OCI-LY1 (cell line): ENCODE data around the gene ARL2BP.

Experiments
- H2AFZ ChIP-seq: fragments of 200-600 bp; sonication (generic), shearing (Covaris generic); 2 replicates; pipeline ENCODE4 v1.6.0; 2014; ENCODE audit warnings: antibody characterized with exemption, mild to moderate bottlenecking, low read length
- H3F3A ChIP-seq: fragments of 200-600 bp; sonication (generic), shearing (Covaris generic); 2 replicates; pipeline ENCODE4 v1.6.0; 2014; ENCODE audit warnings: mild to moderate bottlenecking, antibody characterized with exemption, low read length, moderate library complexity; ENCODE audit not compliant: insufficient read depth
- H3K27ac ChIP-seq: fragments of 200-600 bp; sonication (generic); 2 replicates; pipeline ENCODE4 v1.5.1; 2014; ENCODE audit warnings: low read length, mixed run types, mild to moderate bottlenecking, low read depth; ENCODE audit not compliant: poor library complexity, severe bottlenecking
- H3K27me3 ChIP-seq: fragments of 200-600 bp; sonication (generic); 2 replicates; pipeline ENCODE4 v1.6.0; 2014; ENCODE audit warnings: antibody characterized with exemption, mild to moderate bottlenecking, low read length, moderate library complexity; ENCODE audit not compliant: insufficient read depth
- H3K36me3 ChIP-seq: fragments of 200-600 bp; sonication (generic); 2 replicates; pipeline ENCODE4 v1.6.1; 2014; ENCODE audit warnings: mild to moderate bottlenecking, antibody characterized with exemption, low read length, moderate library complexity, mixed read lengths; ENCODE audit not compliant: insufficient read depth
- H3K4me1 ChIP-seq: fragments of 200-600 bp; sonication (generic); 2 replicates; pipeline ENCODE4 v1.5.1; 2014; ENCODE audit warnings: mild to moderate bottlenecking, low read length, moderate library complexity; ENCODE audit not compliant: insufficient read depth, severe bottlenecking
- H3K4me2 ChIP-seq: fragments of 200-600 bp; sonication (generic), shearing (Covaris generic); 2 replicates; pipeline ENCODE4 v1.6.1; 2014; ENCODE audit warnings: low read length
- H3K4me3 ChIP-seq: fragments of 200-600 bp; sonication (generic); 2 replicates; pipeline ENCODE4 v1.5.1; 2014; ENCODE audit warnings: low read length, low read depth, mild to moderate bottlenecking, mixed read lengths; ENCODE audit not compliant: poor library complexity, severe bottlenecking
- H3K79me2 ChIP-seq: fragments of 200-600 bp; shearing (Covaris generic); 2 replicates; pipeline ENCODE4 v1.6.1; 2016; ENCODE audit warnings: mixed run types, low read length, mixed read lengths; ENCODE audit not compliant: insufficient read depth
- H3K9ac ChIP-seq: fragments of 200-600 bp; sonication (generic), shearing (Covaris generic); 2 replicates; pipeline ENCODE4 v1.6.1; 2014; ENCODE audit warnings: mild to moderate bottlenecking, low read length, mixed read lengths
- H3K9me2 ChIP-seq: fragments of 200-600 bp; sonication (generic), shearing (Covaris generic); 2 replicates; pipeline ENCODE4 v1.6.1; 2014; ENCODE audit warnings: low read depth, mild to moderate bottlenecking, low read length, mixed read lengths
- H3K9me3 ChIP-seq: fragments of 200-600 bp; shearing (Covaris generic); 2 replicates; pipeline ENCODE4 v1.6.1; 2014; ENCODE audit warnings: low read length, mixed read lengths
- H4K20me1 ChIP-seq: fragments of 200-600 bp; sonication (generic), shearing (Covaris generic); 2 replicates; pipeline ENCODE4 v1.6.0; 2016; ENCODE audit warnings: mild to moderate bottlenecking, low read length; ENCODE audit not compliant: insufficient read depth
- CTCF ChIP-seq: fragments of 200-600 bp; sonication (generic), shearing (Covaris generic); IDR thresholded peaks from 2 replicates; pipeline ENCODE4 v1.5.1; 2017; ENCODE audit warnings: mild to moderate bottlenecking, antibody characterized with exemption, low read length, moderate library complexity, mixed read lengths
- EZH2 ChIP-seq: fragments of 200-600 bp; sonication (generic), shearing (Covaris generic); IDR thresholded peaks from 2 replicates; pipeline ENCODE4 v1.8.0; 2017; ENCODE audit warnings: borderline replicate concordance, mixed run types, mild to moderate bottlenecking, antibody characterized with exemption, low read length, moderate library complexity, mixed read lengths

ARL2BP gene

GRCh38 chr16:57268804-57269800 lies 24.0 kb downstream of the ARL2BP start:
- no peaks in the 10 kb centered on the region for H3K79me2 ChIP-seq
- H3K27ac ChIP-seq, result no peak overlapping the region
- no peak overlapping the region for H2AFZ ChIP-seq
- no peak overlapping the region for H3K4me2 ChIP-seq
- no peaks in the 10 kb centered on the region for H3K9me2 ChIP-seq
- no peaks in the 10 kb centered on the region for H3K36me3 ChIP-seq
- H4K20me1 ChIP-seq, result no peaks in the 10 kb centered on the region
- no peaks in the 10 kb centered on the region for H3F3A ChIP-seq
- no peak overlapping the region for H3K9ac ChIP-seq
- H3K4me3 ChIP-seq, result no peak overlapping the region
- peaks cover 13% of the 10 kb centered on the region for H3K4me1 ChIP-seq
- no peaks in the 10 kb centered on the region for H3K9me3 ChIP-seq
- H3K27me3 ChIP-seq, result no peaks in the 10 kb centered on the region
- no peak for TF ChIP-seq CTCF
- no peak for TF ChIP-seq EZH2

- H3K9me2 ChIP-seq, result no peaks in the 10 kb centered on the region
- no peaks in the 10 kb centered on the region for H3F3A ChIP-seq
- H3K36me3 ChIP-seq, result no peaks in the 10 kb centered on the region
- H4K20me1 ChIP-seq, result no peaks in the 10 kb centered on the region
- H3K4me2 ChIP-seq, result no peak overlapping the region
- no peak overlapping the region for H3K27ac ChIP-seq
- H3K9me3 ChIP-seq, result no peaks in the 10 kb centered on the region
- no peaks in the 10 kb centered on the region for H3K27me3 ChIP-seq
- TF ChIP-seq CTCF (no peak), EZH2 (no peak)
- H2AFZ ChIP-seq, result no peak overlapping the region
- no peaks in the 10 kb centered on the region for H3K79me2 ChIP-seq
- H3K4me1 ChIP-seq, result peaks cover 13% of the 10 kb centered on the region
- no peak overlapping the region for H3K4me3 ChIP-seq
- no peak overlapping the region for H3K9ac ChIP-seq
Observed at GRCh38 chr16:57270221-57271062, 25.4 kb downstream of the ARL2BP start.

- no peak overlapping the region for H3K4me2 ChIP-seq
- TF ChIP-seq EZH2, result no peak
- no peak for TF ChIP-seq CTCF
- H2AFZ ChIP-seq, result no peak overlapping the region
- no peaks in the 10 kb centered on the region for H3K9me2 ChIP-seq
- H3K4me3 ChIP-seq, result no peak overlapping the region
- no peaks in the 10 kb centered on the region for H4K20me1 ChIP-seq
- H3K27me3 ChIP-seq, result no peaks in the 10 kb centered on the region
- no peaks in the 10 kb centered on the region for H3K79me2 ChIP-seq
- H3K9ac ChIP-seq, result no peak overlapping the region
- H3K27ac ChIP-seq, result no peak overlapping the region
- peaks cover 12% of the 10 kb centered on the region for H3K4me1 ChIP-seq
- no peaks in the 10 kb centered on the region for H3K9me3 ChIP-seq
- no peaks in the 10 kb centered on the region for H3K36me3 ChIP-seq
- no peaks in the 10 kb centered on the region for H3F3A ChIP-seq
Observed at GRCh38 chr16:57271063-57271345, 25.9 kb downstream of the ARL2BP start.
